Ishikawa (cell line): ENCODE data around the gene SLC26A8.

Experiments
- CEBPB ChIP-seq: IDR thresholded peaks from 2 replicates; pipeline ENCODE4 v1.6.1; 2012
- CREB1 ChIP-seq: IDR thresholded peaks from 2 replicates; pipeline ENCODE4 v1.6.1; 2012; ENCODE audit warnings: low read depth
- EP300 ChIP-seq: IDR thresholded peaks from 2 replicates; pipeline ENCODE4 v1.6.1; 2012; ENCODE audit warnings: borderline replicate concordance
- RAD21 ChIP-seq: IDR thresholded peaks from 2 replicates; pipeline ENCODE4 v1.6.1; 2012; ENCODE audit warnings: low read depth
- TAF1 ChIP-seq: IDR thresholded peaks from 2 replicates; pipeline ENCODE4 v1.6.1; 2012; ENCODE audit warnings: low read depth, mild to moderate bottlenecking

DNA sequence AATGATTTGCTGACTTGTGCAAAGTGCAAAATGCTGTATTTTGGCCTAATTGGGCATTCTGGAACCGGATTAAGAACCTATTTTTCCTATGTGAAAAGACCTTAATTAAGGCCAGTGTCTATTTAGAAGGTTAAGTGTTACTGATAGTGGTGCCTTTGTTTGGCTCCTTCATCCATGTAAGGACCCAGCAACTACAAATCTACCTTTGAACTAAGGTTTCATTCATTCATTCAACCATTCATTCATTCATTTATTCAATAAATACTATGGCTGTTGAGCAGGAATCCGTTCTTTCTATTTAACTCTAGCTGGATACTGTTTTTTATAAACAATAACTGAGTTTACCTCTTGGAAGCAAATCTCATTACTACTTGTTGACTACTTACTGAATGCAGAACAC lies 36.8 kb upstream of the SLC26A8 start:
- no peak for TF ChIP-seq TAF1
- no peak for TF ChIP-seq EP300
- TF ChIP-seq CREB1, result no peak
- TF ChIP-seq CEBPB, result no peak
- TF ChIP-seq RAD21, result no peak
